HT1080 (cell line): Measurements from ENCODE around the gene FER. TPM values are rescaled to one million over a fixed set of nuclear protein-coding genes. Genes with fewer than 3 reads are reported as not detected.

Experiments
- DNase-seq: peaks from one replicate; pipeline ENCODE4 v3.0.0-alpha.2; 2015; ENCODE audit warnings: low read depth
- total RNA-seq: library from RNA; depleted of rRNA; stranded (reverse); fragments of >200 nt; shearing (Covaris generic); gene quantifications from 2 replicates; pipeline ENCODE4 v1.2.3, GENCODE V29; 2014

FER gene
- total RNA-seq, 1 experiment from 2014 or later: 25.2 TPM

- peak; percentile 75 for DNase-seq
Measured at GRCh38 chr5:109105631-109106267, 358.1 kb downstream of the FER start.

GRCh38 chr5:109111680-109112079 lies 364.0 kb downstream of the FER start:
- no peak for DNase-seq

GRCh38 chr5:109113608-109114007 lies 365.9 kb downstream of the FER start:
- DNase-seq: no peak

GRCh38 chr5:109121225-109121624 lies 373.5 kb downstream of the FER start:
- DNase-seq: no peak

DNA sequence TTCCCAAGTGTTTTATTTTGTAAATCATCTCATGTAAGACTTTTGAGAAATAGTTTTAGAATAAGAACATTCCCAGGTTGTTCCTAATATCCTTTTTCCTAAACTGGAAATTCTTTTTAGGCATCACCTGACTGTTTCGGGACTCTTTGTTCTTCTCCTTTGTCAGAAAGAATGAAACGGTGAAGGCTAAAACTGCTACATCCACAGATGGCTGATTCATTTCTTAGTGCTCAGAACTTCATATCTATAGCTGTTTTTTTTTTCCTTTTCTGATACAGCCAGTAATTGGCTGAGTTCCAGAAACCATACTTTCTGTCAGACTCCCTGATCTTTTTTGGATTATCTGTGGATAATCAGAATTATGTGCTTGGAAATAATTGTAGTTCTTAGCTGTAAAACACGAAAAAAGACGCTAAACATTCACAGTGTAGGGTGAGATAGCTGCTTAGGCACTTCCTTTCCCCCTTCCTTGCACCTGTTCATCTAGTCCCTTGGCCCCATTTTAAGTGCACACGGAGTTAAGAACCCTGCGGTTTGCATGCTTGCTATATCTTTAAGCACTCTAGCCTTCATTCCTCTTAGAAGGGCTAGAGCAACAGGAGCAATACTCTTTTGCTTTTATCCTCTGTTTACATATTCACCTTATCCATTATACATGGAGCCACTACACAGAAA lies 378.2 kb downstream of the FER start:
- DNase-seq: no peak

DNA sequence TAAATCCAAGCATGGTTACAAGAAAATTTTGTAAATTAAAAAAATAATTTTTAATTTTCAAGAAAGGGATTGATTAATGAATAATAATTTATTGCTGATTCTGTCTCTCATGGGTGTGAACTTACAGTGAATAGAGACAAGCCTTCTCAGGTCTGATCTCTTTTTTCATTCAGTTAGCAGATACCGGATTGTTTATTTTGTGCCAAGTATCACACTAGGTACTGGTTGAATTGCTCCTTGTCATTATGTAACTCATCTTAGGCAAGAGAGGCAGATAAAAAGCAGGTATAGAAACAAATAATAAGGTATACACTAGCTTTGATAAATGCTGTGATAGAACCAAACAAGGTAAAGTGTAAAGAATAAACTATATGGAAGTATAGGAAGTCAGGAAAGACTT lies 378.8 kb downstream of the FER start:
- DNase-seq: no peak

- no peak for DNase-seq
Measured at GRCh38 chr5:109136906-109137305, 389.2 kb downstream of the FER start.

- peak; percentile 3 for DNase-seq
Measured at GRCh38 chr5:109141222-109142200, 393.8 kb downstream of the FER start.

GRCh38 chr5:109143031-109143430 lies 395.3 kb downstream of the FER start:
- DNase-seq: no peak

DNA sequence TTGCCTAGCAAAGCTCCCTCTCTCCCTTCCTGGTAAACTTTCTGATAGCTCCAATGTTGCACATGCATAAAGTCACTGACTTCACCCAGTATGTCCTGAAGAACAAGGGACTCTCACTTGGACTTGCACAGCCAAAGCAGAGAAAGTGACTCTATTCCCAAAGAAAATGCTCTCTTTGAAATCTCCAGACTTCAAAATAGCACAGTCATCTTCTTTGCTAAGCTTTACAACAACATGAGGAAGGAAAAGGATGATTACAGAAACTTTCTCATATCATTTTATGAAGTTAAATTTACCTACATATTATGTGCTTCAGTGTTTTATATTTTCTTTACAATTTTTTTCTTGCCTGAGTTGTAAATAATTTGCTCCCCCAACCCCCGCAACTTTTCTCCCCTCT lies 397.4 kb downstream of the FER start:
- DNase-seq: no peak

DNA sequence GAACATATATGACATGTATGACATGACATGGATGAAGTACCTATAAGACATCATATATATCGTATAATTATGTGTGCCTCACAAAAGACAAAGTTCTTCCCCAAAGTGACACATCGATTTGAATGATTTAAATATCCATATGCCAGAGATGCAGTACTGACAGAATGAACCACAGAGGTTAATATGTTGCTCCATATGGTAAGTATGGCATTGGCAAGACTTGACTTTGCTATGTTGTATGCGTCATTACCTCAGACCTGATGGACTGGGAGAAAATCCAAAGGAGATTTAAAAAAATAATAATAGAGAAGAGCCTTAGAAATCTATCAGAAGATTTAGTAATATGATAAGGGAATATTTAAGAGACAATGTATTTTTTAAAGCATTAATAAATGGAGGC lies 398.9 kb downstream of the FER start:
- DNase-seq: no peak

GRCh38 chr5:109152565-109152964 lies 404.9 kb downstream of the FER start:
- DNase-seq: no peak

DNA sequence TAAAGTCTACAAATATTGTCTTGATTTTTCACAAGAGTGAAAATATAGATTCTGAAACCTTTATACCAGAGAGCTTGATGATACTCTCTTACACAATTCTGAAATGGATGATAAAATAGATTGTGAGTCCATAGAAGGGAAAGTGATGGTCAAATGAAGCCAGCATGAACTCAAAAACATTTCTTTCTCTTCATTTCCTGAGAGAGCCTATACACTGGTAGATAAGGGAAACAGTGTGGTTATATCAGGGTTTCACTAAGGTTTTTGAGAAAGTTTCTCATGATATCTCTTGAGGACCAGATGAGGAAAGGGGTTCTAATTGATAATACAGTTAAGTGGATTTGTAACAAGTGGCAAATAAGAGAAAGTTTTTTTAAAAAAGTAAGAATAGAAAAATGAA lies 407.9 kb downstream of the FER start:
- no peak for DNase-seq

GRCh38 chr5:109156885-109157284 lies 409.2 kb downstream of the FER start:
- DNase-seq: no peak

GRCh38 chr5:109160468-109160867 lies 412.8 kb downstream of the FER start:
- DNase-seq: no peak

DNA sequence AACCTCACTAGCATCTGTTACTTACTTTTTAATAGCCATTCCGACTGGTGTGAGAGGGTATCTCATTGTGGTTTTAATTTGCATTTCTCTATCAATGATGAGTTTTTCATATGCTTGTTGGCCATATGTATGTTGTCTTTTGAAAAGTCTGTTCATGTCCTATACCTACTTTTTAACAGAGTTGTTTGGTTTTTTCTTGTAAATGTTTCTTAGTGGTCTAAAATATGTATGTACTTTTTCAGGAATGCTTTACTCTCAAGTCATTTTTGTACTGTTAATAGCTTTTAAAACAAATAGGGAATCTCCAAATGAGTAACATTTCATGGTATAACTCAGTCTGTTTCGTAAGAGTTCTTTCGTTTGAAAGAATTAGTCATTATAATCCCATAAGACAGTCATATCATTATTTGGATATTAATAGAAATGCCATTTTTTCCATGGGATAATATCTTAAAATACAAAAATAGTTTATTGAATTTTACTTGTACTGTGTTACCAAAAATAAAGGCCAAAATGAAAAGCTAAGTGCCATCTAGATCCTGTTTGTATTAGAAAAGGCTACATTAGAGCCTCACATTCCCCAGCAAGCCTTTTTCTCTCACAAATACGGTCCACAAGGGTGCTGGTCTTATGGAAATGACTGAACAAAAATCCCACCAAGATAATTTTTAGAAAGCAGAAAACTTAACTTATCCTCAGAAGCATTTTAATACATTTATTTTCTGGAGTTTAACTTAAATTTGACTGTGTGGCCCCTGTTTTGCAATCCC lies 414.4 kb downstream of the FER start:
- no peak for DNase-seq

DNA sequence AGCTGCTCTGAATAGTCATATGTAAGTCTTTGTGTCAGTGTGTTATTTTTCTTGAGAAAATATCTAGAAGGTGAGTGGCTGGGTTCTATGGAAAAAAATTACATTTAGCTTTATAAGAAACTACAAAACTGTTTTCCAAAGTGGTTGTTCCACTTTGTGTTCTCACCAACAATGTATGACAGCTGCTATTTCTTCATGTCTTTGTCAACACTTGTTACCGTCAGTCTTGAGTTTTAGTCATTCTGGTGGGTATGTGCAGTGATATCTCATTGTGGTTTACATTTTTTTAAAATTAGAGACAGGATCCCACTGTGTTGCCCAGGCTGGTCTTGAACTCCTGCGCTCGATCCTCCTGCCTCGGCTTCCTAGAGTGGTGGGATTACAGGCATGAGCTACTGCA lies 415.6 kb downstream of the FER start:
- no peak for DNase-seq

- DNase-seq: no peak
Measured at GRCh38 chr5:109164001-109164400, 416.3 kb downstream of the FER start.

- DNase-seq: no peak
Measured at GRCh38 chr5:109167586-109167985, 419.9 kb downstream of the FER start.

DNA sequence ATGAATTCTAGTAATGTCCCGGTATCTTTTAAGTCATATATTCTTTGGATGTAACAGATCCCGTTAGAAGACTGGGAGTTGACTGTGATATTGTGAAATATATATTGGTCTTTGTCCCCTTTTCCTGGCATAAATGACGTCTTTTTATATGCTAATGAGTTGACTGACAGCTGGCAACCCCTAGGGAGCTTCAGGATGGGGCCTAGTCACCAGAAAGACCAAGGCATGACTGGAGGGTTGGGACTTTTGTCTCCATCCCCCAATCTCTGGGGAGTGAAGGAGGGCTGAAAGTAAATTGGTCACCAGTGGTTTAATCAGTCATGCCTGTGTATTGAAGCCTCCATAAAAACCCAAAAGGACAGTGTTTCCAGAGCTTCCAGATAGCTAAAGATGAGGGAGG lies 420.5 kb downstream of the FER start:
- no peak for DNase-seq

- no peak for DNase-seq
Measured at GRCh38 chr5:109170629-109171350, 423.1 kb downstream of the FER start.
